HG03575 (cell line): ENCODE results near the gene OAT.

ENCODE experiments used
- ATAC-seq: cut with Tn5 transposase; IDR thresholded peaks from one replicate; pipeline ENCODE4 v1.9.1; 2021; ENCODE audit not compliant: unreplicated experiment, insufficient number of reproducible peaks, low FRiP score; ENCODE audit errors: extremely low read depth

OAT gene

GRCh38 chr10:124418726-124419501, at the start of gene OAT:
OAT (minus strand) TSS chr10:124418923; CDS start chr10:124412171, 6,752 bp downstream.
- no peak for ATAC-seq

- ATAC-seq: no peak
Measured at GRCh38 chr10:124467165-124467564, 48.4 kb upstream of the OAT start.

GRCh38 chr10:124465777-124466488, 47.2 kb upstream of the OAT start:
- no peak for ATAC-seq

GRCh38 chr10:124465003-124465776, 46.5 kb upstream of the OAT start:
- ATAC-seq: no peak

- no peak for ATAC-seq
Measured at GRCh38 chr10:124464028-124464965, 45.6 kb upstream of the OAT start.

GRCh38 chr10:124462348-124462695, 43.6 kb upstream of the OAT start:
- ATAC-seq: no peak

- no peak for ATAC-seq
Measured at GRCh38 chr10:124461642-124462347, 43.1 kb upstream of the OAT start, which contains the start of gene LHPP. LHPP (plus strand) TSS chr10:124461823; CDS start chr10:124461863, 40 bp downstream.

- no peak for ATAC-seq
Measured at GRCh38 chr10:124460144-124460543, 41.4 kb upstream of the OAT start.

GRCh38 chr10:124459395-124459794, 40.7 kb upstream of the OAT start:
- ATAC-seq: no peak

- ATAC-seq: no peak
Measured at GRCh38 chr10:124458889-124459288, 40.2 kb upstream of the OAT start.

GRCh38 chr10:124458473-124458872, 39.8 kb upstream of the OAT start:
- no peak for ATAC-seq

GRCh38 chr10:124455441-124455840, 36.7 kb upstream of the OAT start:
- ATAC-seq: no peak

- no peak for ATAC-seq
Measured at GRCh38 chr10:124453960-124454610, 35.4 kb upstream of the OAT start.

GRCh38 chr10:124451276-124451675, 32.6 kb upstream of the OAT start:
- no peak for ATAC-seq

GRCh38 chr10:124450783-124451057, 32.0 kb upstream of the OAT start:
- no peak for ATAC-seq

GRCh38 chr10:124450012-124450782, 31.5 kb upstream of the OAT start, which contains the start of gene NKX1-2:
NKX1-2 (minus strand) TSS chr10:124450035; CDS start chr10:124449943, 92 bp downstream.
- no peak for ATAC-seq
